HepG2 (cell line): Measurements from ENCODE around the gene PSMA7. TPM values are rescaled to one million over a fixed set of nuclear protein-coding genes. Genes with fewer than 3 reads are reported as not detected.
A peak's percentile ranks its signal among the peaks of the same experiment; 100 is the strongest.

Experiments used
- ATAC-seq: fragments of 200-7000 bp; cut with Tn5 transposase; 3 replicates; pipeline ENCODE4 v1.9.1; 2020; ENCODE audit warnings: mild to moderate bottlenecking, moderate library complexity
- BruUV-seq: library from RNA; stranded (reverse); fragments of 400-500 nt; replicated peaks from 2 replicates; lab custom pipeline; 2021; lab: Mats Ljungman, UMichigan
- CTCF ChIA-PET: fragments of 300-600 bp; formaldehyde crosslinking; extraction: SDS; loops from one replicate; lab custom pipeline; 2021; ENCODE audit warnings: low total read pairs, inconsistent platforms, low intra/inter-chr PET ratio; lab: Yijun Ruan, JAX
- POLR2A ChIA-PET: fragments of 350-600 bp; sonication (Branson Sonifier 250); formaldehyde crosslinking; loops from one replicate; lab custom pipeline; 2020; ENCODE audit warnings: antibody characterized with exemption, inconsistent platforms; lab: Yijun Ruan, JAX
- DNase-seq: peaks from one replicate; pipeline ENCODE4 v3.0.0-alpha.2; 2015; ENCODE audit warnings: low spot score
- FAIRE-seq: peaks from 3 replicates; lab custom pipeline; 2011; peaks lifted over from hg19 to GRCh38; lab: Jason Lieb, UNC
- H2AFZ ChIP-seq: one replicate; pipeline ENCODE4 v1.6.1; 2011; ENCODE audit warnings: low read length, inconsistent platforms
- H3K27ac ChIP-seq: fragments of 300-600 bp; 3 replicates; pipeline ENCODE4 v1.8.0; 2011; ENCODE audit warnings: mixed run types, mild to moderate bottlenecking, mixed read lengths, low read length, inconsistent platforms; ENCODE audit not compliant: insufficient read depth; ENCODE audit errors: extremely low read length
- H3K27me3 ChIP-seq, 2 experiments: fragments of 200-600 bp in 1 of 2; 2 replicates in 1 of 2; 3 replicates in 1 of 2; pipeline versions ENCODE4 v1.6.0 to v1.8.0; 2011; ENCODE audit warnings: low read length in 2 of 2, mild to moderate bottlenecking in 2 of 2, moderate library complexity in 2 of 2, inconsistent platforms in 1 of 2; ENCODE audit not compliant: insufficient read depth in 2 of 2, control insufficient read depth in 1 of 2
- H3K36me3 ChIP-seq, 2 experiments: fragments of 200-600 bp in 1 of 2; replicated peaks in 1 of 2; 2 replicates in 1 of 2; 3 replicates in 1 of 2; pipeline versions ENCODE4 v1.5.1 to v1.8.0; 2011; ENCODE audit warnings: low read length in 2 of 2, inconsistent platforms in 1 of 2; ENCODE audit not compliant: insufficient read depth in 2 of 2, control insufficient read depth in 1 of 2
- H3K4me1 ChIP-seq: 2 replicates; pipeline ENCODE4 v1.5.1; 2012; ENCODE audit warnings: low read length, inconsistent platforms; ENCODE audit not compliant: insufficient read depth
- H3K4me2 ChIP-seq: 2 replicates; pipeline ENCODE4 v1.6.0; 2011; ENCODE audit warnings: low read depth, low read length, inconsistent platforms
- H3K4me3 ChIP-seq, 3 experiments: fragments of 200-600 bp in 1 of 3; sonication (generic), shearing (Covaris generic) in 1 of 3; replicated peaks in 1 of 3; 2 replicates each; pipeline ENCODE4 v1.5.1; 2011 to 2016; ENCODE audit warnings: low read length in 3 of 3, inconsistent platforms in 2 of 3, low read depth in 2 of 3, mild to moderate bottlenecking in 2 of 3, control low read depth in 1 of 3, mixed read lengths in 1 of 3; ENCODE audit not compliant: insufficient read depth in 1 of 3
- H3K79me2 ChIP-seq: one replicate; pipeline ENCODE4 v1.6.1; 2011; ENCODE audit warnings: low read length, inconsistent platforms; ENCODE audit not compliant: insufficient read depth
- H3K9ac ChIP-seq: 2 replicates; pipeline ENCODE4 v1.6.0; 2011; ENCODE audit warnings: mild to moderate bottlenecking, low read depth, low read length, inconsistent platforms; ENCODE audit not compliant: insufficient read depth
- H3K9me3 ChIP-seq: 2 replicates; pipeline ENCODE4 v1.5.1; 2012; ENCODE audit warnings: mild to moderate bottlenecking, low read length
- H4K20me1 ChIP-seq: 2 replicates; pipeline ENCODE4 v1.6.0; 2011; ENCODE audit warnings: inconsistent platforms, mild to moderate bottlenecking, low read length, moderate library complexity; ENCODE audit not compliant: insufficient read depth
- AGO2 ChIP-seq: fragments of 200-400 bp; formaldehyde crosslinking; optimal IDR thresholded peaks from 2 replicates; pipeline ENCODE3; 2017; ENCODE audit warnings: mild to moderate bottlenecking, low read depth, low read length, moderate library complexity
- AHR ChIP-seq: IDR thresholded peaks from 2 replicates; pipeline ENCODE4 v1.6.1; 2018; ENCODE audit warnings: missing genetic modification reagents, missing compliant biosample characterization
- ATM ChIP-seq: fragments of 450-650 bp; IDR thresholded peaks from 2 replicates; pipeline ENCODE4 v1.7.1; 2017; ENCODE audit warnings: mild to moderate bottlenecking, borderline replicate concordance
- BCLAF1 ChIP-seq: fragments of 450-650 bp; IDR thresholded peaks from 2 replicates; pipeline ENCODE4 v1.6.1; 2017; ENCODE audit warnings: mild to moderate bottlenecking
- DMTF1 ChIP-seq: sonication (generic); formaldehyde crosslinking; IDR thresholded peaks from 2 replicates; pipeline ENCODE4 v1.4.0; 2020; ENCODE audit warnings: mild to moderate bottlenecking, missing genetic modification reagents
- GTF2F1 ChIP-seq: fragments of 150-350 bp; IDR thresholded peaks from 2 replicates; pipeline ENCODE4 v1.6.1; 2014; ENCODE audit warnings: low read length
- MYC ChIP-seq: sonication (generic); formaldehyde crosslinking; IDR thresholded peaks from 2 replicates; pipeline ENCODE4 v1.9.0; 2021; ENCODE audit warnings: missing genetic modification reagents, borderline replicate concordance
- NR0B2 ChIP-seq: sonication (generic); formaldehyde crosslinking; IDR thresholded peaks from 2 replicates; pipeline ENCODE4 v1.4.0; 2020; ENCODE audit warnings: mild to moderate bottlenecking, missing genetic modification reagents
- PHF21A ChIP-seq: sonication (generic); formaldehyde crosslinking; IDR thresholded peaks from 2 replicates; pipeline ENCODE4 v1.5.0; 2020; ENCODE audit warnings: mild to moderate bottlenecking, missing genetic modification reagents
- POLR2A ChIP-seq, 2 experiments: IDR thresholded peaks; 2 replicates each; pipeline ENCODE4 v1.6.1; 2011; ENCODE audit warnings: low read depth in 2 of 2, low read length in 2 of 2, mild to moderate bottlenecking in 1 of 2, moderate library complexity in 1 of 2; ENCODE audit not compliant: insufficient read depth in 1 of 2
- POLR2AphosphoS5 ChIP-seq: IDR thresholded peaks from 2 replicates; pipeline ENCODE4 v1.6.1; 2012; ENCODE audit warnings: low read depth, low read length
- RFXAP ChIP-seq: sonication (generic); formaldehyde crosslinking; IDR thresholded peaks from 2 replicates; pipeline ENCODE4 v1.4.0; 2020; ENCODE audit warnings: missing genetic modification reagents, borderline replicate concordance
- SRY ChIP-seq: sonication (generic); formaldehyde crosslinking; IDR thresholded peaks from 2 replicates; pipeline ENCODE4 v1.8.0; 2022; ENCODE audit warnings: mild to moderate bottlenecking, missing genetic modification reagents
- ZFX ChIP-seq: sonication (generic); formaldehyde crosslinking; IDR thresholded peaks from 2 replicates; pipeline ENCODE4 v1.4.0; 2020; ENCODE audit warnings: mild to moderate bottlenecking, low read depth, missing genetic modification reagents, moderate library complexity
- ZNF274 ChIP-seq: sonication (generic); formaldehyde crosslinking; IDR thresholded peaks from 2 replicates; pipeline ENCODE4 v1.5.1; 2020; ENCODE audit warnings: mild to moderate bottlenecking, missing genetic modification reagents
- ZNF589 ChIP-seq: sonication (generic); formaldehyde crosslinking; conservative IDR thresholded peaks from 2 replicates; pipeline ENCODE4 v1.8.0; 2022; ENCODE audit warnings: mild to moderate bottlenecking, moderate library complexity, missing genetic modification reagents
- ZNF761 ChIP-seq: sonication (generic); formaldehyde crosslinking; conservative IDR thresholded peaks from 2 replicates; pipeline ENCODE4 v1.4.0; 2020; ENCODE audit warnings: mild to moderate bottlenecking, missing genetic modification reagents
- ZNF768 ChIP-seq: sonication (generic); formaldehyde crosslinking; IDR thresholded peaks from 2 replicates; pipeline ENCODE4 v1.4.0; 2020; ENCODE audit warnings: missing genetic modification reagents
- ZNF790 ChIP-seq: sonication (generic); formaldehyde crosslinking; IDR thresholded peaks from 2 replicates; pipeline ENCODE4 v1.8.0; 2022; ENCODE audit warnings: missing genetic modification reagents, mild to moderate bottlenecking, borderline replicate concordance
- ZNF891 ChIP-seq: sonication (generic); formaldehyde crosslinking; IDR thresholded peaks from 2 replicates; pipeline ENCODE4 v1.5.0; 2020; ENCODE audit warnings: mild to moderate bottlenecking, missing genetic modification reagents
- WGBS: methylation state at CpG from one replicate; pipeline ENCODE4 v1.1.6; 2017; ENCODE audit warnings: low lambda C conversion rate; 5-methylcytosine and 5-hydroxymethylcytosine counted together
- in situ Hi-C: cut with HindIII; loops from 2 replicates; pipeline ENCODE4 v1.10.0; 2017; ENCODE audit warnings: low pct_unique_long_range_greater_than_20kb; ENCODE audit not compliant: extremely low pct_ligation_motif_present
- intact Hi-C: fragments of 100-400 bp; cut with micrococcal nuclease; formaldehyde crosslinking; loops from one replicate; pipeline ENCODE4 v1.10.0; 2022; ENCODE audit not compliant: unreplicated experiment
- polyA plus RNA-seq, 8 experiments: library from polyadenylated mRNA; depleted of rRNA in 3 of 8; stranded (reverse) in 7 of 8; unstranded in 1 of 8; fragments of >200 nt; fragmentation: Illumina TruSeq in 4 of 8; extraction: Trizol in 4 of 8; gene quantifications; 2 replicates each; pipeline versions ENCODE4 v1.2.1 to v1.2.3, GENCODE V29; 2011 to 2016; ENCODE audit warnings: low read depth in 4 of 8, missing spikeins in 1 of 8, mixed read lengths in 1 of 8; ENCODE audit not compliant: insufficient read depth in 1 of 8
- total RNA-seq, 5 experiments: library from RNA; depleted of rRNA; stranded (reverse); fragments of >200 nt; fragmentation: Illumina TruSeq; extraction: Trizol; gene quantifications; 2 replicates each; pipeline ENCODE4 v1.2.3, GENCODE V29; 2016; ENCODE audit warnings: low read depth in 1 of 5

Gene PSMA7
- total and polyA plus RNA-seq, 2 of the 13 experiments (the other 11 are each of a cell fraction or from before 2014, with no cell fraction given), result 531 to 631 TPM

- TF ChIP-seq GTF2F1 (no peak), AHR (no peak), MYC (CRISPR knock-in tag) (0 out of 2 replicates have a peak, but pooled peaks have one; percentile 13), ZNF891 (CRISPR knock-in tag) (0 out of 2 replicates have a peak, but pooled peaks have one; percentile 27), ZFX (CRISPR knock-in tag) (no peak), ZNF768 (CRISPR knock-in tag) (peak; percentile 55; the same call in 1 of the 2 replicates), SRY (CRISPR knock-in tag) (peak; percentile 52; the same call in 1 of the 2 replicates), ZNF790 (CRISPR knock-in tag) (no peak), AGO2 (peak; percentile 86)
- TF ChIP-seq, all 625 proteins: peak for 17
Measured at GRCh38 chr20:62139636-62140035, 3.6 kb downstream of the PSMA7 start (continued).

GRCh38 chr20:62138912-62139311 lies 4.3 kb downstream of the PSMA7 start:
- Histone ChIP-seq H3K79me2 (peaks cover 41% of the 10 kb centered on the region), H2AFZ (no peak overlapping the region), H3K4me2 (no peak overlapping the region), H4K20me1 (peaks cover 56% of the 10 kb centered on the region), H3K27ac (no peak overlapping the region), H3K9me3 (no peaks in the 10 kb centered on the region), H3K9ac (no peak overlapping the region), H3K4me1 (peaks cover 48% of the 10 kb centered on the region), H3K4me3 (no peak overlapping the region), H3K36me3 (peaks cover 40 to 64% of the 10 kb centered on the region in 2 experiments), H3K27me3 (no peaks in the 10 kb centered on the region; a peak in 1 of 5 replicates)
- no peak for ATAC-seq
- ChIA-PET CTCF (no interaction called here), POLR2A (interaction anchor here (4.2 to 7.8 kb wide), 2 partner anchors 17 to 128 kb away, joined by 15 to 86 read pairs; partner anchors contain the start of gene LSM14B)
- no peak for FAIRE-seq
- intact Hi-C loops (loop anchor here (5.0 kb wide), 1 partner anchor 72 kb away; the partner anchor contains the start of gene TAF4), in situ Hi-C loops (no loop called here)
- no peak for DNase-seq
- BruUV-seq, result no TSS peak
- WGBS, result 98% methylated on average over 10 of the region's 10 CpGs
- TF ChIP-seq NR0B2 (CRISPR knock-in tag), result 0 out of 2 replicates have a peak, but pooled peaks have one; percentile 6
- TF ChIP-seq PHF21A (CRISPR knock-in tag), result 0 out of 2 replicates have a peak, but pooled peaks have one; percentile 42
- TF ChIP-seq ZNF761 (CRISPR knock-in tag), result no peak
- no peak for TF ChIP-seq ATM
- peak; percentile 5; the same call in 1 of the 2 replicates for TF ChIP-seq POLR2AphosphoS5
- TF ChIP-seq POLR2A (IDR thresholded peaks at IDR 0.05; ENCODE audit: insufficient read depth in 1 of 2, low read depth in 2 of 2, low read length in 2 of 2), result peak in 1 of 2 experiments; percentile 43; a peak in 1 of 4 replicates
- no peak for TF ChIP-seq ZNF589 (CRISPR knock-in tag)
- no peak for TF ChIP-seq MYC (CRISPR knock-in tag)
- no peak for TF ChIP-seq ZNF274 (CRISPR knock-in tag)
- TF ChIP-seq DMTF1 (CRISPR knock-in tag), result no peak
- no peak for TF ChIP-seq RFXAP (CRISPR knock-in tag)
- no peak for TF ChIP-seq BCLAF1
